ENCODE measurements around the gene CPXM1. TPM values are rescaled to one million over a fixed set of nuclear protein-coding genes. Genes with fewer than 3 reads are reported as not detected.

CPXM1 gene
- total RNA-seq (5.2 TPM), polyA plus RNA-seq (ENCODE audit: insufficient read depth, low read depth, low replicate concordance) (7.1 TPM)
- long read RNA-seq, donor 1, transcript CPXM1-201 (14 exons, 2,391 nt), result major isoform, 32 of 112 reads
- long read RNA-seq, donor 1, partial matches to known transcripts, result 80 of 112 reads
- long read RNA-seq, donor 1, other reads (novel, unspliced or antisense), result 0 of 112 reads
- long read RNA-seq, donor 2, transcript CPXM1-201 (14 exons, 2,391 nt), result major isoform, 42 of 80 reads
- long read RNA-seq, donor 2, partial matches to known transcripts, result 38 of 80 reads
- long read RNA-seq, donor 2, other reads (novel, unspliced or antisense), result 0 of 80 reads
- long read RNA-seq, donor 3, transcript CPXM1-201 (14 exons, 2,391 nt), result major isoform, 62 of 68 reads
- long read RNA-seq, donor 3, partial matches to known transcripts, result 6 of 68 reads
- long read RNA-seq, donor 3, other reads (novel, unspliced or antisense), result 0 of 68 reads
- long read RNA-seq, donor 4, transcript CPXM1-201 (14 exons, 2,391 nt), result major isoform, 49 of 66 reads
- long read RNA-seq, donor 4, partial matches to known transcripts, result 12 of 66 reads
- long read RNA-seq, donor 4, other reads (novel, unspliced or antisense), result 5 of 66 reads
- long read RNA-seq, donor 5, partial matches to known transcripts, result 0 of 1 reads
- long read RNA-seq, donor 5, other reads (novel, unspliced or antisense), result 0 of 1 reads
- long read RNA-seq, donor 6, transcript CPXM1-201 (14 exons, 2,391 nt), result major isoform, 16 of 43 reads
- long read RNA-seq, donor 6, partial matches to known transcripts, result 27 of 43 reads
- long read RNA-seq, donor 6, other reads (novel, unspliced or antisense), result 0 of 43 reads
- long read RNA-seq, donor 7, transcript CPXM1-201 (14 exons, 2,391 nt), result major isoform, 7 of 10 reads
- long read RNA-seq, donor 7, partial matches to known transcripts, result 3 of 10 reads
- long read RNA-seq, donor 7, other reads (novel, unspliced or antisense), result 0 of 10 reads
- long read RNA-seq, donor 8, transcript CPXM1-201 (14 exons, 2,391 nt), result major isoform, 48 of 158 reads
- long read RNA-seq, donor 8, partial matches to known transcripts, result 110 of 158 reads
- long read RNA-seq, donor 8, other reads (novel, unspliced or antisense), result 0 of 158 reads
- long read RNA-seq, donor 9, transcript CPXM1-201 (14 exons, 2,391 nt), result major isoform, 17 of 47 reads
- long read RNA-seq, donor 9, partial matches to known transcripts, result 30 of 47 reads
- long read RNA-seq, donor 9, other reads (novel, unspliced or antisense), result 0 of 47 reads
- long read RNA-seq, donor 10, transcript CPXM1-201 (14 exons, 2,391 nt), result major isoform, 28 of 91 reads
- long read RNA-seq, donor 10, partial matches to known transcripts, result 63 of 91 reads
- long read RNA-seq, donor 10, other reads (novel, unspliced or antisense), result 0 of 91 reads

GRCh38 chr20:2800521-2801285 lies at the start of gene CPXM1:
Gene CPXM1, minus strand, starts transcription at chr20:2800627. Its CDS starts 55 bp downstream, at chr20:2800572.
- H3K9ac ChIP-seq (ENCODE audit: low read length in 3 of 3), result peak within 1 kb of the TSS in 1 of 3 donors; percentile 82
- H3K36me3 ChIP-seq (ENCODE audit: control insufficient read depth in 2 of 3, insufficient read depth in 3 of 3, low read length in 3 of 3), result no peaks in the 10 kb centered on the region
- DNase-seq (peak; percentile 77 to 88 (median 84)), FAIRE-seq (no peak)
- peaks cover 2% of the 10 kb centered on the region for H3K27me3 ChIP-seq (ENCODE audit: control insufficient read depth, insufficient read depth, low read length)
- H3K4me3 ChIP-seq (ENCODE audit: low read length in 3 of 3), result peak within 1 kb of the TSS in 2 of 3 donors; percentile 47 to 90
- H3K27ac ChIP-seq (ENCODE audit: low read depth in 2 of 2, low read length in 2 of 2), result no peak within 1 kb of the TSS
- H3K4me1 ChIP-seq (ENCODE audit: control insufficient read depth in 2 of 3, insufficient read depth in 2 of 3, low read depth in 1 of 3, low read length in 3 of 3), result peaks cover 0 to 3% (median 0%) of the 10 kb centered on the region in 3 donors
- TF ChIP-seq CTCF (IDR thresholded peaks at IDR 0.05; ENCODE audit: borderline replicate concordance, extremely low read depth, insufficient read depth), result no peak
- intact Hi-C loops (cut with DNase I), result no loop called here
- H3K9me3 ChIP-seq (ENCODE audit: control insufficient read depth in 2 of 3, insufficient read depth in 1 of 3, low read length in 3 of 3), result no peaks in the 10 kb centered on the region

- DNase-seq (no peak), FAIRE-seq (no peak)
- no peaks in the 10 kb centered on the region for H3K27me3 ChIP-seq (ENCODE audit: control insufficient read depth, insufficient read depth, low read length)
- H3K4me1 ChIP-seq (ENCODE audit: control insufficient read depth in 2 of 3, insufficient read depth in 2 of 3, low read depth in 1 of 3, low read length in 3 of 3), result no peaks in the 10 kb centered on the region
- no peak overlapping the region for H3K27ac ChIP-seq (ENCODE audit: low read depth in 2 of 2, low read length in 2 of 2)
- TF ChIP-seq CTCF (IDR thresholded peaks at IDR 0.05; ENCODE audit: borderline replicate concordance, extremely low read depth, insufficient read depth), result no peak
- no peak overlapping the region for H3K4me3 ChIP-seq (ENCODE audit: low read length in 3 of 3)
- peaks cover 0 to 3% (median 0%) of the 10 kb centered on the region in 3 donors for H3K36me3 ChIP-seq (ENCODE audit: control insufficient read depth in 2 of 3, insufficient read depth in 3 of 3, low read length in 3 of 3)
- intact Hi-C loops (cut with DNase I), result no loop called here
- no peak overlapping the region for H3K9ac ChIP-seq (ENCODE audit: low read length in 3 of 3)
- no peaks in the 10 kb centered on the region for H3K9me3 ChIP-seq (ENCODE audit: control insufficient read depth in 2 of 3, insufficient read depth in 1 of 3, low read length in 3 of 3)
These were observed 49.1 kb upstream of the CPXM1 start for GRCh38 chr20:2849529-2849928.

GRCh38 chr20:2847802-2848201 lies 47.4 kb upstream of the CPXM1 start:
- FAIRE-seq, result no peak
- Histone ChIP-seq H3K4me1 (ENCODE audit: control insufficient read depth in 2 of 3, insufficient read depth in 2 of 3, low read depth in 1 of 3, low read length in 3 of 3) (no peaks in the 10 kb centered on the region), H3K27me3 (ENCODE audit: control insufficient read depth, insufficient read depth, low read length) (no peaks in the 10 kb centered on the region), H3K9me3 (ENCODE audit: control insufficient read depth in 2 of 3, insufficient read depth in 1 of 3, low read length in 3 of 3) (no peaks in the 10 kb centered on the region), H3K9ac (ENCODE audit: low read length in 3 of 3) (no peak overlapping the region), H3K27ac (ENCODE audit: low read depth in 2 of 2, low read length in 2 of 2) (no peak overlapping the region), H3K4me3 (ENCODE audit: low read length in 3 of 3) (no peak overlapping the region), H3K36me3 (ENCODE audit: control insufficient read depth in 2 of 3, insufficient read depth in 3 of 3, low read length in 3 of 3) (peaks cover 0 to 4% (median 0%) of the 10 kb centered on the region in 3 donors)
- no peak for TF ChIP-seq CTCF (IDR thresholded peaks at IDR 0.05; ENCODE audit: borderline replicate concordance, extremely low read depth, insufficient read depth)
- intact Hi-C loops (cut with DNase I), result no loop called here
- no peak for DNase-seq

Measured in kidney (tissue), 22 donors.